HFF-Myc (cell line): Measurements from ENCODE around the gene TSPOAP1.

Experiments used
- DNase-seq: peaks from one replicate; pipeline ENCODE4 v3.0.0-alpha.2; 2011; ENCODE audit warnings: low read depth; ENCODE audit errors: extremely low read depth
- H3K4me3 ChIP-seq: replicated peaks from 2 replicates; pipeline ENCODE4 v1.5.1; 2011; ENCODE audit warnings: low read depth, mild to moderate bottlenecking, control low read depth, low read length
- TF ChIP-seq, protein P1 (sequence below): IDR thresholded peaks from 2 replicates; pipeline ENCODE4 v1.5.1; 2012; ENCODE audit warnings: mild to moderate bottlenecking, low read depth, low read length, control low read depth; ENCODE audit errors: missing control alignments

Gene TSPOAP1

DNA sequence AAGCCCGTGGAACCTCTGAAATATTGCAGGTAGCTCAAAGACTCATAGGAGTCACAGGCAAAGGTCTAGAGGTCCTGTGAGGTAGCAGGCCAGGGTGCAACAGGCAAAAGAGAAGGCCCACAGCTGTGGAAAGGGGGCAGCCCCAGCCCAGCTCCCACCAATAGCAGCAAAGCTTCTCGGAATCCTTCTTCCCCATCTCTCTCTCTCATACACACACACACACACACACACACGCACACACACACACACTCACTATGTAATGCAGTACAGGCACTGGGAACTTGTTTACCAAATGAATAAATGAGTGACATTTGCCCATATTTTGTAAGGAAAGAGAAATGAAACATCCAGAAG lies 40.2 kb upstream of the TSPOAP1 start:
- TF ChIP-seq, protein P1, sequence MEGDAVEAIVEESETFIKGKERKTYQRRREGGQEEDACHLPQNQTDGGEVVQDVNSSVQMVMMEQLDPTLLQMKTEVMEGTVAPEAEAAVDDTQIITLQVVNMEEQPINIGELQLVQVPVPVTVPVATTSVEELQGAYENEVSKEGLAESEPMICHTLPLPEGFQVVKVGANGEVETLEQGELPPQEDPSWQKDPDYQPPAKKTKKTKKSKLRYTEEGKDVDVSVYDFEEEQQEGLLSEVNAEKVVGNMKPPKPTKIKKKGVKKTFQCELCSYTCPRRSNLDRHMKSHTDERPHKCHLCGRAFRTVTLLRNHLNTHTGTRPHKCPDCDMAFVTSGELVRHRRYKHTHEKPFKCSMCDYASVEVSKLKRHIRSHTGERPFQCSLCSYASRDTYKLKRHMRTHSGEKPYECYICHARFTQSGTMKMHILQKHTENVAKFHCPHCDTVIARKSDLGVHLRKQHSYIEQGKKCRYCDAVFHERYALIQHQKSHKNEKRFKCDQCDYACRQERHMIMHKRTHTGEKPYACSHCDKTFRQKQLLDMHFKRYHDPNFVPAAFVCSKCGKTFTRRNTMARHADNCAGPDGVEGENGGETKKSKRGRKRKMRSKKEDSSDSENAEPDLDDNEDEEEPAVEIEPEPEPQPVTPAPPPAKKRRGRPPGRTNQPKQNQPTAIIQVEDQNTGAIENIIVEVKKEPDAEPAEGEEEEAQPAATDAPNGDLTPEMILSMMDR = no peak
- no peak for DNase-seq

DNA sequence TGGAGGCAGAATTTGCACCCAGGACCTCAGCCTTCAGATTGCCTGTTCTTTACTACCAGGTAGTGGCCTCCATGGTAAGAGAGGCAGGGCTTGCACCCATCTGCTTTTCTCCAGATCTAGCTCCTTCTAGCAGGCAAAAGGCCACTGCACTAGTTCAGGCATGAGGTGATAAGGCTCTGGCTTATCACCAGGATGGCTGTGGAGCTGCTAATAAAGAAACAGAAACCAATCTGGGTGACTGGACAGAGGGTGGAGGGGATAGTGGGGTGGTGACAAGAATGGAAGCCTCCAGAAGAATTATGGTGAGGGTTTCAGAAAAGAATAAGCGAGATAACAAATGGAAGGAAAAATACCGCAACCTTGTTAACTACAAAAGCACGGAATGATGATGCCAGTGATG lies 38.9 kb upstream of the TSPOAP1 start:
- H3K4me3 ChIP-seq = no peak overlapping the region
- TF ChIP-seq, protein P1 = no peak
- no peak for DNase-seq

More for the DNA sequence above, 40.2 kb upstream of the TSPOAP1 start:
- no peak overlapping the region for H3K4me3 ChIP-seq

DNA sequence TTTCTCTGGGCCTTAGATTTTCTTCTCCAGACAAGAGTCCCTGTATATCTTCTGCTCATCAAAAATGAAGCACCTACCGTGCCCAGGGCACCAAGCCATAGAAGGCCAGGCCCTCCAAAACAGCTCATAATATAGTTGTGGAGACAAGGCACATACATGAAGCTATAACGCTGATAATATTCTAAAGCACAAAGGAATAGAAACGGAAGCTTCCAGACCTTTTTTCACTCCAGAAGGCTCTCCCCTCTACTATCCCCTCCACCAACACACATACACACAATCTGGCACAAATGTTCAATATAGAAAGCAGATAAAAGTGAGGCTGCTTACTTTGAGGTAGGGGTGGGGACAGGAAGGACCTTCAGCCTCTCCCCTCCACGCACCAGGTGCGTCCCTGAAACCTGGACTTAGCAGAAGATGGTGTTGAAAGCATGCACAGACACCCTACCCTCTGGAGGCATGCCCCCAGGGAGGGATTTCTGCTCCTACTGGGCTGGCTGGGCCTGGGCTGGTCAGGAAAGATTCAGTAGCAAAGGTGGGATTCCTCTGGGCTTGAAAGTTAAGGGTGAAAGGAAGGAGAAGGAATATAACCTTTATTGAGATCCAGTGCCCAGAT lies 37.5 kb upstream of the TSPOAP1 start:
- H3K4me3 ChIP-seq = no peak overlapping the region
- DNase-seq = no peak
- TF ChIP-seq, protein P1 = no peak

DNA sequence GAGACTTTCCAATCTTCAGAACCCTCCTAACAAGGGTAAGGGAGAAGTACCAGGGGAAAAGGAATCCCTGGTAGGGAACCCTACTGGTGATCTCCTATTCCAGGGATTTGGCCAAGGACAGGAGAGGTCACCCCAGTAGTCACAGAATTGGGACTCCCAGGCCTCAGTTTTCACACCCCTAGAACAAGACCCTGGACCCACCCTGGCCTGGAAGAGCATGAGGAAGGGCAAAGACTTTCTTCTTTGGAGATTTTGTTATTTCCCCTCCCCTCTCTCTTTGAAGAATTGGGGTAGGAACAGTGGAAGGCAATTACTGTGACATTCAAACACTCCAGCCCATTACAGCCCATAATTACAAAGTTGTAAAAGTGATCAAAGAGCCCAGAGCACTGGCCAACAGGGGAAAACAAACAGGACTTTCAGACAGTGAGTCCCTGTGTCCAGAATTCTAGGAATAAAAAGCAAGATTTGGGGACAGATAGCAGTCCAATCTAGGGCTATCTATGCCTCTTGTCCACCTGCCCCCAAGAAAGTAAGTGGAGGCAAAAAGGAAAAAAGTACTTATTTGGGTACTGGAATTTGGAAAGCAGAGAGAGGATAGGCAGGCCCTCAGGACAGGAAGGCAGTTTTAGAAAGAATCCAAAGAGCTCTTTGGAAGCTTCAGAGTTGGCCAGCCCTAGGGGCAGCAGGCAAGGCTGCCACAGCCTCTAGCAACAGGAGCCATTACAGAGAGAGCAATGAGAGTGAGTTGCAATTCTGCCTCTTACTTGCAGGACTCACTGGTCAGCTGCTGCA lies 36.8 kb upstream of the TSPOAP1 start:
- DNase-seq = no peak
- TF ChIP-seq, protein P1 = no peak
- H3K4me3 ChIP-seq = no peak overlapping the region

DNA sequence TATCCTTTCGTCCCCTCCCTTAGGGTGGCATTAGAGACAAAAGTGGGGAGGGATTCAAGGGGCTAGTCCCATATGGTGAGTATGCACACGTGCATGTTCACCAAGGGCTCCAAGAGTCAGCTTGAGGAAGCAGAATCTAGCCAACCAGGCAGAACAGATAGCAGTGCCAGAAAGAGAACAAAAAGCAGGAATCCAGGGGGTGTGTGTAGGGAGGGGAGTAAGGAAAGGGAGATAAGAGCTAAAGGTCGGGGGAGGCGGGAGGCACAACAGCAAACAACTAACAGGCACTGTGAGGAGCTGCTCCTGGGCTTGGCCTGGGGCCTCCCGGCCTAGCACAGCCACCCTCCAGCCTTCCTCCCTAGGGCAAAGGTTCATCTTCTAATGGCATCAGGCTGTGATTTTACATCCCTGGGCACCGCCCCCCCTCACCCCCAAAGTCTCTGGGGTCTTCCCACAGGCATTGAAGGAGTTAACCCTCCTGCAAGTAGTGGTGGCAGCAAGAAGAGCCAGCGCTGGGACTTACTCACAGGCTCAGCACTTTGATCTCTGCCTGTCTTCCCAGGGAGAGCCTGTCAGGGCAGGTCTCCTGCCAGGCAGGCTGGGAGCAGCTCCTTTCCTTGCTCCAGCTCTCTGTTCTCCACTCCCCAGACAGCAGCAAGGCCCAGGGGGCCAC lies 35.8 kb upstream of the TSPOAP1 start:
- no peak overlapping the region for H3K4me3 ChIP-seq
- DNase-seq = no peak
- TF ChIP-seq, protein P1 = no peak

DNA sequence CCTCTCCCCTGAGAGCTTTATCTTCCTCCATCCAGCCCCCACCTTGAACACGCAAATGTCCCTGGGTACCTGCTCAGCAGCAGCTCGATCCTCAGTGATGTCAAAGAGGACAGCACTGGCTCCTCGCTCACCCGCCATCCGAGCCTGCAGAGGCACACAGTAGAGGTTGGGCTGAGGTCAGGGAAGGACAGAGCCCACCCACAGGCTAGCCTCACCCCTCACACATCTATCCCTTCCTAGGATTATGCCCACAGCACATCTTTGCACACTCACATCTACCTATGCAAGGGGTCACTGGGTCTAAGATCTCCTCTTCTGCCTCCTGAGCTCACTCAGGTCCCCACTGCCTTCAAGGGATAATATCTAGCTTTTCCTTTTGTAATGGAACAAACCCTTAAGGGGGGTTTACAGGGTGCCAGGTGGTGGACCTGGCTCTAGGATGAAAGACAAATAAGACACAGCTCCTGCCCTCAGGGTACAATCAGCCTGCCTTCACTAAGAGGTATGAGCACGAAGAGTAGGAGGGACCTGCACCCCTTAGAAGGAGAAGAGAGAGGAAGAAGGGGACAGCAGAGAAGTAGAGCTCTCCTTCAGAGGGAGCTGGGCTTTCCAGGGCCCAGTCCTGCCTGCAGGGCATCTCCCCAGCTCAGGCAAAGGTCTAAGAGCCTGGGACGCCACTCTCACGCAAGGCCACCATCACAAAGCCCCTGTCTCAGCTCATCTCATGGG lies 35.0 kb upstream of the TSPOAP1 start:
- H3K4me3 ChIP-seq = no peak overlapping the region
- DNase-seq = no peak
- TF ChIP-seq, protein P1 = no peak
